Gastroesophageal sphincter (tissue), 4 donors: Measurements from ENCODE around the gene MEF2C. TPM values are rescaled to one million over a fixed set of nuclear protein-coding genes. Genes with fewer than 3 reads are reported as not detected.
A peak's percentile ranks its signal among the peaks of the same experiment; 100 is the strongest.

Experiments
- ATAC-seq: fragments of 150-250 bp; one replicate; pipeline ENCODE4 v1.9.1; 2016; ENCODE audit warnings: mild to moderate bottlenecking, moderate library complexity
- H3K27ac ChIP-seq, 4 donors: fragments of 200-600 bp; sonication (generic) in 3 of 4; 1 replicate in 3 of 4; 2 replicates in 1 of 4; pipeline ENCODE4 v1.5.1; 2016 to 2019
- H3K27me3 ChIP-seq: fragments of 200-600 bp; sonication (generic); one replicate; pipeline ENCODE4 v1.5.1; 2019
- H3K36me3 ChIP-seq, 2 donors: fragments of 200-600 bp; sonication (generic); one replicate each; pipeline ENCODE4 v1.5.1; 2019; ENCODE audit warnings: control low read depth in 1 of 2
- H3K4me1 ChIP-seq, 3 donors: fragments of 200-600 bp; sonication (generic); 1 replicate in 2 of 3; 2 replicates in 1 of 3; pipeline ENCODE4 v1.5.1; 2016 to 2019; ENCODE audit warnings: control low read depth in 2 of 3
- H3K4me3 ChIP-seq, 2 donors: fragments of 200-600 bp; sonication (generic); one replicate each; pipeline ENCODE4 v1.5.1; 2019; ENCODE audit warnings: mild to moderate bottlenecking in 1 of 2, moderate library complexity in 1 of 2
- H3K9me3 ChIP-seq, 3 donors: fragments of 200-600 bp; sonication (generic); one replicate each; pipeline ENCODE4 v1.5.1; 2017 to 2019; ENCODE audit warnings: control low read depth in 2 of 3
- CTCF ChIP-seq, 4 experiments: fragments of 200-600 bp in 2 of 4; fragments of 450-650 bp in 2 of 4; sonication (generic) in 1 of 4; IDR thresholded peaks; one replicate each; pipeline ENCODE4 v1.5.1; 2017 to 2019; ENCODE audit warnings: antibody characterized with exemption in 4 of 4, mild to moderate bottlenecking in 2 of 4, moderate library complexity in 2 of 4
- EP300 ChIP-seq: sonication (generic); formaldehyde crosslinking; IDR thresholded peaks from one replicate; pipeline ENCODE4 v1.6.1; 2017; ENCODE audit warnings: antibody characterized with exemption, mild to moderate bottlenecking
- POLR2A ChIP-seq, 2 donors: fragments of 450-650 bp; IDR thresholded peaks; one replicate each; pipeline ENCODE4 v1.6.1; 2017; ENCODE audit warnings: antibody characterized with exemption in 2 of 2, mild to moderate bottlenecking in 2 of 2, moderate library complexity in 1 of 2
- POLR2AphosphoS5 ChIP-seq: sonication (generic); formaldehyde crosslinking; IDR thresholded peaks from one replicate; pipeline ENCODE4 v1.6.1; 2017; ENCODE audit warnings: antibody characterized with exemption
- WGBS, 2 donors: methylation state at CpG; one replicate each; pipeline ENCODE4 v1.1.5; 2018; ENCODE audit warnings: low coverage in 1 of 2; 5-methylcytosine and 5-hydroxymethylcytosine counted together
- total RNA-seq, 4 donors: library from RNA; depleted of rRNA; stranded (reverse); fragments of >200 nt; gene quantifications; one replicate each; pipeline ENCODE4 v1.1.0, GENCODE V29; 2016

The MEF2C gene
- total RNA-seq, 4 donors from 2014 or later = 23.1 to 66.9 (median 29.5) TPM

- no peaks in the 10 kb centered on the region for H3K9me3 ChIP-seq
- ATAC-seq = peak; percentile 70
- H3K4me1 ChIP-seq = peaks cover 0 to 66% (median 5%) of the 10 kb centered on the region in 3 donors
- peak overlapping the region; percentile 68 to 79 for H3K4me3 ChIP-seq
- H3K27me3 ChIP-seq = no peaks in the 10 kb centered on the region
- H3K27ac ChIP-seq = peak overlapping the region; percentile 83 to 96 (median 93)
- H3K36me3 ChIP-seq = no peaks in the 10 kb centered on the region
- TF ChIP-seq POLR2AphosphoS5 = peak; percentile 84
- no peak for TF ChIP-seq EP300
- peak; percentile 52 to 62 for TF ChIP-seq POLR2A (IDR thresholded peaks at IDR 0.05)
- peak in 3 of 4 experiments; percentile 16 to 37 (median 35) for TF ChIP-seq CTCF (IDR thresholded peaks at IDR 0.05)
- WGBS, 2 donors = 0% methylated on average over 11 to 41 of the region's 46 CpGs
These were observed 1.0 kb upstream of the MEF2C start for GRCh38 chr5:88883836-88884607.

GRCh38 chr5:88882276-88883038, 527 bp downstream of the MEF2C start:
- TF ChIP-seq POLR2AphosphoS5 (no peak), CTCF (IDR thresholded peaks at IDR 0.05) (no peak), POLR2A (IDR thresholded peaks at IDR 0.05) (no peak), EP300 (no peak)
- peaks cover 0 to 63% (median 5%) of the 10 kb centered on the region in 3 donors for H3K4me1 ChIP-seq
- no peak for ATAC-seq
- H3K27ac ChIP-seq = peak overlapping the region; percentile 83 to 96 (median 93)
- no peaks in the 10 kb centered on the region for H3K27me3 ChIP-seq
- H3K4me3 ChIP-seq = peak overlapping the region; percentile 68 to 79
- H3K9me3 ChIP-seq = no peaks in the 10 kb centered on the region
- H3K36me3 ChIP-seq = no peaks in the 10 kb centered on the region
- 0% methylated on average over 14 to 15 of the region's 15 CpGs for WGBS, 2 donors

- Histone ChIP-seq H3K27ac (peak overlapping the region; percentile 83 to 96 (median 93)), H3K4me3 (peak overlapping the region; percentile 68 to 79), H3K9me3 (no peaks in the 10 kb centered on the region), H3K4me1 (peaks cover 2 to 61% (median 5%) of the 10 kb centered on the region in 3 donors), H3K27me3 (no peaks in the 10 kb centered on the region), H3K36me3 (no peaks in the 10 kb centered on the region)
- ATAC-seq = no peak
- 14% methylated on average over 5 of the region's 5 CpGs for WGBS, 2 donors
- TF ChIP-seq EP300 (no peak), POLR2A (IDR thresholded peaks at IDR 0.05) (no peak), CTCF (IDR thresholded peaks at IDR 0.05) (no peak), POLR2AphosphoS5 (no peak)
These were observed 1.4 kb downstream of the MEF2C start for GRCh38 chr5:88881571-88881971.

- no peak for ATAC-seq
- Histone ChIP-seq H3K4me3 (peak overlapping the region; percentile 68 to 79), H3K9me3 (no peaks in the 10 kb centered on the region), H3K27me3 (no peaks in the 10 kb centered on the region), H3K36me3 (no peaks in the 10 kb centered on the region), H3K4me1 (peaks cover 4 to 64% (median 6%) of the 10 kb centered on the region in 3 donors), H3K27ac (peak overlapping the region; percentile 29 to 95 (median 74))
- 35 to 36% methylated on average over 1 of the region's 1 CpG for WGBS, 2 donors
- no peak for TF ChIP-seq EP300
- TF ChIP-seq POLR2AphosphoS5 = no peak
- TF ChIP-seq POLR2A (IDR thresholded peaks at IDR 0.05) = no peak
- no peak for TF ChIP-seq CTCF (IDR thresholded peaks at IDR 0.05)
These were observed 2.8 kb downstream of the MEF2C start for GRCh38 chr5:88880201-88880600.
